Neutrophil (primary cell): ENCODE data around the gene MAP3K14.

ENCODE experiments used
- H3K27ac ChIP-seq: fragments of 200-600 bp; sonication (generic); 2 replicates; pipeline ENCODE4 v1.5.1; 2016; ENCODE audit warnings: mild to moderate bottlenecking, moderate library complexity
- H3K27me3 ChIP-seq: fragments of 200-600 bp; sonication (generic); 2 replicates; pipeline ENCODE4 v1.6.0; 2016; ENCODE audit warnings: mild to moderate bottlenecking
- H3K36me3 ChIP-seq: fragments of 200-600 bp; sonication (generic); 2 replicates; pipeline ENCODE4 v1.5.1; 2017
- H3K4me1 ChIP-seq, 2 experiments: fragments of 200-600 bp in 1 of 2; sonication (generic) in 1 of 2; 1 replicate in 1 of 2; 2 replicates in 1 of 2; pipeline versions ENCODE4 v1.5.1 to v1.6.1; 2013 to 2016; ENCODE audit warnings: low read depth in 1 of 2, low read length in 1 of 2, mild to moderate bottlenecking in 1 of 2, moderate library complexity in 1 of 2; ENCODE audit not compliant: control insufficient read depth in 1 of 2, insufficient read depth in 1 of 2
- H3K4me3 ChIP-seq, 2 experiments: fragments of 200-600 bp in 1 of 2; sonication (generic) in 1 of 2; 1 replicate in 1 of 2; 2 replicates in 1 of 2; pipeline ENCODE4 v1.5.1; 2013 to 2016; ENCODE audit warnings: low read depth in 1 of 2, low read length in 1 of 2, mild to moderate bottlenecking in 1 of 2, moderate library complexity in 1 of 2
- H3K9me3 ChIP-seq: fragments of 200-600 bp; sonication (generic); 2 replicates; pipeline ENCODE4 v1.5.1; 2016
- TF ChIP-seq, protein P1 (sequence below): fragments of 200-600 bp; sonication (generic); IDR thresholded peaks from 2 replicates; pipeline ENCODE4 v1.5.1; 2016; ENCODE audit warnings: antibody characterized with exemption

MAP3K14 gene

DNA sequence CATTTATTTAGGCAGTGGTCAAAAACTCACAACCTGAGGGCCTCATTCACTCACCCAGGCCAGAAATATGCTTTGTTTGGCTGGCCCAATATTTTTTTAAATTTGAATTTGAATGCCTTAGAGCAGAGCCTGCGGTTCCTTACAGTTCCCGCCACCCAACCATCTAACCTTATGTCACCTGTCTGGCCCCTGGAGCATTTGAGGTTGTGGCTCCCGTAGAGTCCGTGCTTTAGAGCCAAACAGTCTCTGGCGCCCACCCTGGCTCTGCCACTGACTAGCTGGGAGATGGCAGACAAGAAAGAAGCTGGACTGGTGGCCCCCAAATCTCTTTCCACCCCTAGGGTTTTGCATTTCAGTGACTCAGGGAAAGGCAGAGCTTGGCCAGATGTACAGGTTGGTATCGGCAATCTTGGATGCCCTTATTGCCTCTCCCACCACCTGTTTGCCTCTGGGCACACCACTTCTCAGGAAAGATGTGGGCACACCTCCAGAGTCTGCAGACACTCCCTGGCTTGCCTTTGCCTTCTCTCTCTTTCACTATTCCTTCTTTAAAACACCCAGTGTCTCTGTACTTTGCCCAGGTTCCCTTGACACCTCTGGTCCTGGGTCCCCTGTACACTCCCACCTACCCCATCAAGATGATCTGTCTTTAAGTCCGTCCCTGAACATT is 1.9 kb upstream of the MAP3K14 start:
- H3K4me3 ChIP-seq = no peak overlapping the region
- peaks cover 36% of the 10 kb centered on the region in 2 experiments for H3K4me1 ChIP-seq
- H3K36me3 ChIP-seq = no peaks in the 10 kb centered on the region
- H3K9me3 ChIP-seq = no peaks in the 10 kb centered on the region
- peaks cover 13% of the 10 kb centered on the region for H3K27me3 ChIP-seq
- H3K27ac ChIP-seq = no peak overlapping the region
- TF ChIP-seq, protein P1, sequence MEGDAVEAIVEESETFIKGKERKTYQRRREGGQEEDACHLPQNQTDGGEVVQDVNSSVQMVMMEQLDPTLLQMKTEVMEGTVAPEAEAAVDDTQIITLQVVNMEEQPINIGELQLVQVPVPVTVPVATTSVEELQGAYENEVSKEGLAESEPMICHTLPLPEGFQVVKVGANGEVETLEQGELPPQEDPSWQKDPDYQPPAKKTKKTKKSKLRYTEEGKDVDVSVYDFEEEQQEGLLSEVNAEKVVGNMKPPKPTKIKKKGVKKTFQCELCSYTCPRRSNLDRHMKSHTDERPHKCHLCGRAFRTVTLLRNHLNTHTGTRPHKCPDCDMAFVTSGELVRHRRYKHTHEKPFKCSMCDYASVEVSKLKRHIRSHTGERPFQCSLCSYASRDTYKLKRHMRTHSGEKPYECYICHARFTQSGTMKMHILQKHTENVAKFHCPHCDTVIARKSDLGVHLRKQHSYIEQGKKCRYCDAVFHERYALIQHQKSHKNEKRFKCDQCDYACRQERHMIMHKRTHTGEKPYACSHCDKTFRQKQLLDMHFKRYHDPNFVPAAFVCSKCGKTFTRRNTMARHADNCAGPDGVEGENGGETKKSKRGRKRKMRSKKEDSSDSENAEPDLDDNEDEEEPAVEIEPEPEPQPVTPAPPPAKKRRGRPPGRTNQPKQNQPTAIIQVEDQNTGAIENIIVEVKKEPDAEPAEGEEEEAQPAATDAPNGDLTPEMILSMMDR = no peak

DNA sequence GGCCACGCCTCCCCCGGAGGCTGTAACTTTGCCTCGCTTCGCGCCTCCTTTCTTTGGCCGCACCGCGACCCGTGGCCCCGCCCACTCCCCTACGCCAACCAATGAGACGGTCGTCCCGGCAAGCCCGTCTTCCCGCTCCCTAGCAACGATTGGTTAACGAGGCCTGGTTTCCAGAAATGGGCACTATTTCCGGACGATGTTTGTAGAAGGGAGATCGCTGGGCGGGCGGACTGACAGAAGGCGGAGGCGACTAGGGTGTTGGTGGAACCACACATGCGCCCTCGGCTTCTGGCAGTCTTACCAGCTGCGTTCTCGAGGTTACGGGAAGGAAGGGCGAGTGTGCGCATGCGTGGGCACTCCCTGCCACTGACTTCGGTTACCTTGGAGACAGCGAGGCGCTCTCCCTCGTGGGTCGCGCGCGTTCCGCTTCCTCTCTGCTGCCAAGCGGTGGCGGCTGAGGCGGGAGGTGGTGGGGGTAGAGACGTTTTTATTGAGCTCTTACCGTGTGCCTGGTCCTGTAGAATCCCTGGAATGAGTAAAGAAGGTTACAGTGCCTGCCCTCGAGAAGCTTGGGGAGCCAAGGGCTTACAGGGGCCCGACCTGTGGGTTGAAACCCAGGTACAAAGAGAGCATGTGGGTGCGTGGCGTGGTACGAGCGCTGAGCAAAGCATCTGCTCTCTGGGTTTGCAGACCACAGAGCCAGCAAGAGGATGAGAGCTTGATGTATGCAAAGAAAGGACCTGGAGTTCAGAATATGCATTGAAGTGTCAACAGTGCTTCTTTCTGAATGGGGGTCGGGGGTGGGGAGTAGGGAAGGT is 500 bp upstream of the MAP3K14 start:
- no peaks in the 10 kb centered on the region for H3K9me3 ChIP-seq
- peak overlapping the region; percentile 67 to 88 for H3K4me3 ChIP-seq
- H3K27ac ChIP-seq = peak overlapping the region; percentile 97
- peaks cover 36% of the 10 kb centered on the region in 2 experiments for H3K4me1 ChIP-seq
- H3K36me3 ChIP-seq = no peaks in the 10 kb centered on the region
- peaks cover 13% of the 10 kb centered on the region for H3K27me3 ChIP-seq
- TF ChIP-seq, protein P1 = peak; percentile 50

DNA sequence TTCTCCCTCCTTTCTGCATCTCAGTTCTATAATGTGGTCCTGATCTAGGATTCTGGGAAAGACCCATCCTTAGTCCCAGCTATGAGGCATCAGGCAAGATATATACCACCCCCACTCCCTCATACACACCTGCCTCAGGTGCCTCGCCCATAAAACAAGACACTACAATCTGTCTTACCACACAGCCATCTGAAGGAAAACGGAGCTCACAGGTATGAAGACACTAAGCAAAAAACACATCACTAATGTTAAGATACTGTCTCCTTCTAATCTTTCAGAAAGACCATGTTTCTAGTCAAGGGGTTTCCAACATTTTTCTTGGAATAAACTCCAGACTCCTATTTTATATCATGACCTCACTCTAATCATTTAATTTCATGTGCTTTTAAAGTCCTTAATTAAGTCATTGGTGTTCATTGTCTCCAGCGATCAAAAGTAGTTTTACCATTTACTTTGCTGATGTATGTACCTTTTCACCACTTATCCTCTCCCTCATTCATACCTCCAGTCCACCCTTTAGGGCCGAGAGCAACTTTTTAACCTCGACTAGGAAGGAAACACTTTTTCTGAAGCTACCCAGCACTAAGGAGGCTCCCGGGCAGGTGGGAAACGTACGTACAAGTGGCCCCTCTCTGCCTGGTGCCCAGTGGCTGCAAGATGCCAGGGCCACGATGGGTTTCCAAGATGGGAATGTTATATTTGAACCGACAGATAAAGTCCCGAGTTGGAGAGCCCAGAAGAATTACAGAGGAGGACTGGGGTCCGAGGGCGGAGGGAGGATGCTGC is 979 bp downstream of the MAP3K14 start:
- peak overlapping the region; percentile 67 to 88 for H3K4me3 ChIP-seq
- H3K9me3 ChIP-seq = no peaks in the 10 kb centered on the region
- H3K27ac ChIP-seq = peak overlapping the region; percentile 97
- peaks cover 6% of the 10 kb centered on the region for H3K36me3 ChIP-seq
- TF ChIP-seq, protein P1 = no peak
- no peaks in the 10 kb centered on the region for H3K27me3 ChIP-seq
- H3K4me1 ChIP-seq = peaks cover 36 to 39% of the 10 kb centered on the region in 2 experiments

DNA sequence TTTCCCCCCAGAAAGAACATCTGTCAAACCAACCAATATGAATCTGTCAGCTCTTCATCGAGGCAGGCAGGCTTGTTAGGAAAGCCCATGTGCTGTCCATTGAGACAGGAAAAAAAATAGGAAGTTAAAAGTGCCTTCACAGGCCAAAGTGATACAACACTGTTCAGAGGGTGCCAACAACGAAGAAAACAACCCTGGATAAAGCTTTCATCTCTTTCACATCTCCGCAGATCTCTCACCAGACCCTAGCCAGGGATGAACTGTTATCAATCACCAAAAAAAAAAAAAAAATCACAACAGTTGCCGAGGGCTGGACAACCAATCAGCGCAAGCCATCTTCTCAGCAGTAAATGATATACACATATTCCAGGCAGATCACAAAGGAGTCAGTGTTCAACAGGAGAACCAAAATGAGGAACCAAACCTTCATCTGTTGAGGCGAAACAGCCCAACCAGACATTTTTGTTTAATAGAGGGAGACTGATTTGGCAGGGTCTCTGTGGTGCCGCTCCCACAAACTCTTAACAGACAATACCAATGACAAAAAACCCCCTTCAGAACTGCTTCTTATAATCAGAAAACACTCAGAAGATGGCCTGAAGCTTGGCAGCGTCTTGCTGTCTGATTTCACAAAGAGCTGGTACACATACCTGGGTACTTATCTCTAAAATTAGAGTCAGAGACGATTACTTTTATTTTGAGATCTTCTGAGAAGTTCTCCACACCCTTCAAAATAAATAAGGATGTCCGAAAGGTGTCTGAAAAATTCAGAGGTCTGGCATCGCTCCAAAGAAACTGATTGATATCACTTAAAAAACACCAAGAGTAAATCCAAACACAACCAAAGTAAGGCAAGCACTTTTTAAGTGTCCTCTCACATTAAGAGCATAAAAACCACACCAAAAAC is 1.8 kb downstream of the MAP3K14 start:
- TF ChIP-seq, protein P1 = no peak
- peak overlapping the region; percentile 67 to 88 for H3K4me3 ChIP-seq
- no peaks in the 10 kb centered on the region for H3K27me3 ChIP-seq
- H3K36me3 ChIP-seq = peaks cover 6% of the 10 kb centered on the region
- H3K27ac ChIP-seq = peak overlapping the region; percentile 72
- H3K9me3 ChIP-seq = no peaks in the 10 kb centered on the region
- H3K4me1 ChIP-seq = peaks cover 36 to 48% of the 10 kb centered on the region in 2 experiments
